HepG2 (cell line): Measurements from ENCODE around the gene MPI. TPM values are rescaled to one million over a fixed set of nuclear protein-coding genes. Genes with fewer than 3 reads are reported as not detected.

Source experiments
- HNF1A ChIP-seq, 2 experiments: sonication (generic) in 1 of 2; formaldehyde crosslinking in 1 of 2; IDR thresholded peaks; 2 replicates each; pipeline versions ENCODE4 v1.4.0 to v1.6.1; 2016 to 2020; ENCODE audit warnings: borderline replicate concordance in 1 of 2, low read depth in 1 of 2, mild to moderate bottlenecking in 1 of 2, missing genetic modification reagents in 1 of 2
- MZF1 ChIP-seq: sonication (generic); formaldehyde crosslinking; IDR thresholded peaks from 2 replicates; pipeline ENCODE4 v1.8.1; 2023; ENCODE audit warnings: mild to moderate bottlenecking, missing genetic modification reagents, borderline replicate concordance
- PAF1 ChIP-seq: IDR thresholded peaks from 2 replicates; pipeline ENCODE4 v1.6.1; 2016; ENCODE audit warnings: missing genetic modification reagents, missing compliant biosample characterization
- TCF12 ChIP-seq, 2 experiments: fragments of 450-650 bp in 1 of 2; sonication (generic) in 1 of 2; formaldehyde crosslinking in 1 of 2; IDR thresholded peaks; 2 replicates each; pipeline versions ENCODE4 v1.6.1 to v1.8.0; 2017 to 2022; ENCODE audit warnings: antibody characterized with exemption in 1 of 2, mild to moderate bottlenecking in 1 of 2, missing genetic modification reagents in 1 of 2, moderate library complexity in 1 of 2
- U2AF2 ChIP-seq: fragments of 200-400 bp; formaldehyde crosslinking; IDR thresholded peaks from 2 replicates; pipeline ENCODE4 v1.6.1; 2017; ENCODE audit warnings: low read depth, mild to moderate bottlenecking, low read length
- ZNF3 ChIP-seq: IDR thresholded peaks from 2 replicates; pipeline ENCODE4 v1.7.0; 2017; ENCODE audit warnings: inconsistent platforms
- ZNF331 ChIP-seq: sonication (generic); formaldehyde crosslinking; IDR thresholded peaks from 2 replicates; pipeline ENCODE4 v1.4.0; 2020; ENCODE audit warnings: missing genetic modification reagents
- ZNF510 ChIP-seq: sonication (generic); formaldehyde crosslinking; IDR thresholded peaks from 2 replicates; pipeline ENCODE4 v1.4.0; 2020; ENCODE audit warnings: low read depth, mild to moderate bottlenecking, missing genetic modification reagents
- ZNF616 ChIP-seq: sonication (generic); formaldehyde crosslinking; IDR thresholded peaks from 2 replicates; pipeline ENCODE4 v1.5.0; 2020; ENCODE audit warnings: low read depth, mild to moderate bottlenecking, missing genetic modification reagents
- ZSCAN30 ChIP-seq: sonication (generic); formaldehyde crosslinking; IDR thresholded peaks from 2 replicates; pipeline ENCODE4 v1.5.0; 2020; ENCODE audit warnings: mild to moderate bottlenecking, missing genetic modification reagents
- polyA plus RNA-seq, 8 experiments: library from polyadenylated mRNA; depleted of rRNA in 3 of 8; stranded (reverse) in 7 of 8; unstranded in 1 of 8; fragments of >200 nt; fragmentation: Illumina TruSeq in 4 of 8; extraction: Trizol in 4 of 8; gene quantifications; 2 replicates each; pipeline versions ENCODE4 v1.2.1 to v1.2.3, GENCODE V29; 2011 to 2016; ENCODE audit warnings: low read depth in 4 of 8, missing spikeins in 1 of 8, mixed read lengths in 1 of 8; ENCODE audit not compliant: insufficient read depth in 1 of 8
- total RNA-seq, 5 experiments: library from RNA; depleted of rRNA; stranded (reverse); fragments of >200 nt; fragmentation: Illumina TruSeq; extraction: Trizol; gene quantifications; 2 replicates each; pipeline ENCODE4 v1.2.3, GENCODE V29; 2016; ENCODE audit warnings: low read depth in 1 of 5
- TF ChIP-seq, protein P1 (sequence below): sonication (generic); formaldehyde crosslinking; IDR thresholded peaks from 2 replicates; pipeline ENCODE4 v1.8.0; 2022; ENCODE audit warnings: low read depth, missing genetic modification reagents
- TF ChIP-seq, protein P2 (sequence below): sonication (generic); formaldehyde crosslinking; IDR thresholded peaks from 2 replicates; pipeline ENCODE4 v1.9.0; 2022; ENCODE audit warnings: missing genetic modification reagents, mild to moderate bottlenecking, borderline replicate concordance
- TF ChIP-seq, protein P3 (sequence below): sonication (generic); formaldehyde crosslinking; IDR thresholded peaks from 2 replicates; pipeline ENCODE4 v1.4.0; 2020; ENCODE audit warnings: missing genetic modification reagents, borderline replicate concordance

The MPI gene
- total and polyA plus RNA-seq, 2 of the 13 experiments (the other 11 are each of a cell fraction or from before 2014, with no cell fraction given) = 36.9 to 63.5 TPM

GRCh38 chr15:74906450-74907162 is 16.8 kb downstream of the MPI start, which contains the start of gene FAM219B (continued):
- TF ChIP-seq, protein P1, sequence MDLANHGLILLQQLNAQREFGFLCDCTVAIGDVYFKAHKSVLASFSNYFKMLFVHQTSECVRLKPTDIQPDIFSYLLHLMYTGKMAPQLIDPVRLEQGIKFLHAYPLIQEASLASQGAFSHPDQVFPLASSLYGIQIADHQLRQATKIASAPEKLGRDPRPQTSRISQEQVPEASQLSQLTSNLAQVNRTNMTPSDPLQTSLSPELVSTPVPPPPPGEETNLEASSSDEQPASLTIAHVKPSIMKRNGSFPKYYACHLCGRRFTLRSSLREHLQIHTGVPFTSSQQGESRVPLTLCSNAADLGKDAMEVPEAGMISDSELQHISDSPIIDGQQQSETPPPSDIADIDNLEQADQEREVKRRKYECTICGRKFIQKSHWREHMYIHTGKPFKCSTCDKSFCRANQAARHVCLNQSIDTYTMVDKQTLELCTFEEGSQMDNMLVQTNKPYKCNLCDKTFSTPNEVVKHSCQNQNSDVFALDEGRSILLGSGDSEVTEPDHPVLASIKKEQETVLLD (CRISPR knock-in tag) = peak; percentile 35; the same call in 1 of the 2 replicates
- TF ChIP-seq, protein P2, sequence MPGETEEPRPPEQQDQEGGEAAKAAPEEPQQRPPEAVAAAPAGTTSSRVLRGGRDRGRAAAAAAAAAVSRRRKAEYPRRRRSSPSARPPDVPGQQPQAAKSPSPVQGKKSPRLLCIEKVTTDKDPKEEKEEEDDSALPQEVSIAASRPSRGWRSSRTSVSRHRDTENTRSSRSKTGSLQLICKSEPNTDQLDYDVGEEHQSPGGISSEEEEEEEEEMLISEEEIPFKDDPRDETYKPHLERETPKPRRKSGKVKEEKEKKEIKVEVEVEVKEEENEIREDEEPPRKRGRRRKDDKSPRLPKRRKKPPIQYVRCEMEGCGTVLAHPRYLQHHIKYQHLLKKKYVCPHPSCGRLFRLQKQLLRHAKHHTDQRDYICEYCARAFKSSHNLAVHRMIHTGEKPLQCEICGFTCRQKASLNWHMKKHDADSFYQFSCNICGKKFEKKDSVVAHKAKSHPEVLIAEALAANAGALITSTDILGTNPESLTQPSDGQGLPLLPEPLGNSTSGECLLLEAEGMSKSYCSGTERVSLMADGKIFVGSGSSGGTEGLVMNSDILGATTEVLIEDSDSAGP = peak; percentile 75; the same call in 1 of the 2 replicates
- TF ChIP-seq HNF1A (IDR thresholded peaks at IDR 0.05; ENCODE audit: low read depth) = no peak
- TF ChIP-seq HNF1A (CRISPR knock-in tag; IDR thresholded peaks at IDR 0.05; ENCODE audit: borderline replicate concordance) = no peak
- TF ChIP-seq, protein P3, sequence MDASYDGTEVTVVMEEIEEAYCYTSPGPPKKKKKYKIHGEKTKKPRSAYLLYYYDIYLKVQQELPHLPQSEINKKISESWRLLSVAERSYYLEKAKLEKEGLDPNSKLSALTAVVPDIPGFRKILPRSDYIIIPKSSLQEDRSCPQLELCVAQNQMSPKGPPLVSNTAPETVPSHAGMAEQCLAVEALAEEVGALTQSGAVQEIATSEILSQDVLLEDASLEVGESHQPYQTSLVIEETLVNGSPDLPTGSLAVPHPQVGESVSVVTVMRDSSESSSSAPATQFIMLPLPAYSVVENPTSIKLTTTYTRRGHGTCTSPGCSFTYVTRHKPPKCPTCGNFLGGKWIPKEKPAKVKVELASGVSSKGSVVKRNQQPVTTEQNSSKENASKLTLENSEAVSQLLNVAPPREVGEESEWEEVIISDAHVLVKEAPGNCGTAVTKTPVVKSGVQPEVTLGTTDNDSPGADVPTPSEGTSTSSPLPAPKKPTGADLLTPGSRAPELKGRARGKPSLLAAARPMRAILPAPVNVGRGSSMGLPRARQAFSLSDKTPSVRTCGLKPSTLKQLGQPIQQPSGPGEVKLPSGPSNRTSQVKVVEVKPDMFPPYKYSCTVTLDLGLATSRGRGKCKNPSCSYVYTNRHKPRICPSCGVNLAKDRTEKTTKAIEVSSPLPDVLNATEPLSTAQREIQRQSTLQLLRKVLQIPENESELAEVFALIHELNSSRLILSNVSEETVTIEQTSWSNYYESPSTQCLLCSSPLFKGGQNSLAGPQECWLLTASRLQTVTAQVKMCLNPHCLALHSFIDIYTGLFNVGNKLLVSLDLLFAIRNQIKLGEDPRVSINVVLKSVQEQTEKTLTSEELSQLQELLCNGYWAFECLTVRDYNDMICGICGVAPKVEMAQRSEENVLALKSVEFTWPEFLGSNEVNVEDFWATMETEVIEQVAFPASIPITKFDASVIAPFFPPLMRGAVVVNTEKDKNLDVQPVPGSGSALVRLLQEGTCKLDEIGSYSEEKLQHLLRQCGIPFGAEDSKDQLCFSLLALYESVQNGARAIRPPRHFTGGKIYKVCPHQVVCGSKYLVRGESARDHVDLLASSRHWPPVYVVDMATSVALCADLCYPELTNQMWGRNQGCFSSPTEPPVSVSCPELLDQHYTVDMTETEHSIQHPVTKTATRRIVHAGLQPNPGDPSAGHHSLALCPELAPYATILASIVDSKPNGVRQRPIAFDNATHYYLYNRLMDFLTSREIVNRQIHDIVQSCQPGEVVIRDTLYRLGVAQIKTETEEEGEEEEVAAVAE (CRISPR knock-in tag) = no peak
- no peak for TF ChIP-seq ZNF510
- no peak for TF ChIP-seq MZF1 (CRISPR knock-in tag)
- peak; percentile 36; the same call in 1 of the 2 replicates for TF ChIP-seq ZNF331
- TF ChIP-seq ZNF3 = no peak
- TF ChIP-seq ZNF616 (CRISPR knock-in tag) = 0 out of 2 replicates have a peak, but pooled peaks have one; percentile 33
- no peak for TF ChIP-seq U2AF2
- TF ChIP-seq ZSCAN30 (CRISPR knock-in tag) = no peak
- TF ChIP-seq TCF12 (IDR thresholded peaks at IDR 0.05) = no peak
- 0 out of 2 replicates have a peak, but pooled peaks have one; percentile 55 for TF ChIP-seq TCF12 (CRISPR knock-in tag; IDR thresholded peaks at IDR 0.05)
- TF ChIP-seq PAF1 (CRISPR knock-in tag) = no peak
